T1000 (cell line): ENCODE results near the gene TIGD4.
"Not testable (repeated sequence)": the region's sequence is repeated elsewhere in the genome, so short reads cannot be mapped to it uniquely, and the experiment has no call there.

Source experiments
- DNase-seq: peaks from one replicate; lab custom pipeline; 2025; ENCODE audit warnings: mixed read lengths; lab: John Stamatoyannopoulos, UW

The TIGD4 gene

DNA sequence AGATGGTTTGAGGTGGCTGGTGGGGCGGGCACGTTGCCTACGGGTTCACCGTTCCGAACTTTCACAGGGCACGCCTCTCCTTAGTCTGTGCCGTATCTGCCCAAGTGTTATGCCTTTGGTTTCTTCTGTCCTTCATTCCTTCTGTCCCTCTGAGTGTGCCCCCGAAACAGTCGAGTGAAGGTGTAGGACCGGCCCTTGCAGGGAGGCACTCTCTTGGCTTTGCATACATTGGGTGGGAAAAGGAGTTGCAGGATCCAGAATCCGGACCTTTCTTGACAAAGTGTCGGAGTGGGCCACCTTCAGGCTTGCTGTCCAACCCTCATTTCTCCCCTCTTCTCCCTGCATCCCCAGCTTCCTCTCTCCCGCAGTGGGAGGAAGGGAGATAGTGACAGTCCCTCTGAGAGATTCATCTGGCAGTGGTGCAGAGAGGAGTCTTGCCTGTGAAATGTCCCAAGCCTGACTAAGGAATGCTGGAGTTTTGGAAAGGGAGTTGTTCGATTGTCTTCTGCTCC, 793 bp upstream of the TIGD4 start:
- DNase-seq, result no peak

DNA sequence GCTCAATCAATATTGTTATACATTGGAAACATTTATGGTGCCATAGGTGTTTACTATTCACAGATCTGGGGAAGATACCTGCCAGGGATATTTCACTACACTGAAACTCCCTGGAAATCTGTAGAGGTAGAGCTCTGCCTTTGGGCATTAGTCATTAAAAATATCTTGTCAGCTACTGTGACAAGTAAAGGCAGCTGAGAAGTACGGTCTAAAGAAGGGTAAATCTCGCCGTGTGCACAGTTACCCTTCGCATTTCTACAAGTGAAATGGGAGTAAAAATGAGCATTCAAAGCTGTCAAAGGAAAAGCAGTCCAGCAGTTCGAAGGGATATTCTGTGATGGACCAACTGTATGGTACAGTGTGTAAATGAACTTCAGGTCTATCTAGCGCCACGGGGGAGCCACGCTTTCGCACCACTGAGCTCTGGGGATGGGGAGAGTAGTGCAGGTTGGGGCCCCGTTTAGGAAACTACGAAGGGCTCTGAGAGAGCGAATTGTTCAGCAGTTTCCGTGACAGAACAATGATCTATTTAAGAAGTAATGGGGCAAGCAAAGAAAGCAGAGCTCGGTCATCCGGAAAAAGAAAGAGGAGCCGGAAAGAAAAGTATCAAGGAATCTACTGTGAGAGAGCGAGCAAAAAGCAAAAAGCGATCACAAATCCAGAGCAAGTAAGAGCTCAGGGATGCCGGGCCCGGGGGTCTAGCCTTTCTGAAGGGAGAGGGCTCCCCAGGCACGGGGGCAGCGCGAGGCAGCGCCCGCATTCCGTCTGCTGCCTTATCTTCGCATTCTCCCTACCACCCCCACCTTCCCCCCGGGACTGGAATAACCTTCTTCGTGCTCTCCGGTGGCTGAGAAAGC, 646 bp downstream of the TIGD4 start:
- DNase-seq, result no peak

DNA sequence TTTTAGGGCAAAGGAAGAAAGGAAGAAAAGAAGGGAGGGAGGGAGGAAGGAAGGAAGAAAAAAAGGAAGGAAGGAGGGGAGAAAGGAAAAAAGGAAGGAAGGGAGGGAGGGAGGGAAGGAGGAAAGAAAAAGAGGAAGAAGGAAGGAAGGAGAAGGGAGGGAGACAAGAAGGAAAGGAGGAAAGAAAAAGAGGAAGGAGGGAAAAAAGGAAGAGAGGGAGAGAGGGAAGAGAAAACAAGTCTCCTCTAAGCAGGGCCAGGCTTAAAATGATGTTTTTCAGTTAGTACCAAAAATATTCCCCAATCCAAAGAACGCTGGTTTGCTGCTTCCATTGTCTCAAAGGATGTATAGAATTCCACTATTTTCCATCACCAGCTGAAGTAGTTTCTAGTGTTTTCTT, 2.0 kb downstream of the TIGD4 start:
- DNase-seq, result no peak

DNA sequence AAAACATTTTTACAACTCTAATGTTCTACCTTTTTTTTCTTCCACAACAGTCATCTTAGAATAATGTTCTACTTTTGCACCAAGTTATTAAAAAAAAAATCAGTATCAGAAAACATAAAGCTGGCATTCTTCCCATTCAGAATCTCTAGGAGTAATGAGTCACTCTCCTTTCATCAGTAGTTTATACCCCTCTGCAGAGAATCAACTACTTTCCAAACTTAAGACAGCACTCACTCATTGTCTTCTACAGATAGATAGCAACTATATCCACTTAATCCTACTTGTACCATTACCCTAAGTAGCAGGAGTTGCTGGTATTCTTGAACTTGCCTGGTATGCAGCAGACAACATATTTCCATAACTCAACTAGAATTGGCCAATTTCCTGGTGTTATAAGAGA, 3.2 kb downstream of the TIGD4 start:
- no peak for DNase-seq

DNA sequence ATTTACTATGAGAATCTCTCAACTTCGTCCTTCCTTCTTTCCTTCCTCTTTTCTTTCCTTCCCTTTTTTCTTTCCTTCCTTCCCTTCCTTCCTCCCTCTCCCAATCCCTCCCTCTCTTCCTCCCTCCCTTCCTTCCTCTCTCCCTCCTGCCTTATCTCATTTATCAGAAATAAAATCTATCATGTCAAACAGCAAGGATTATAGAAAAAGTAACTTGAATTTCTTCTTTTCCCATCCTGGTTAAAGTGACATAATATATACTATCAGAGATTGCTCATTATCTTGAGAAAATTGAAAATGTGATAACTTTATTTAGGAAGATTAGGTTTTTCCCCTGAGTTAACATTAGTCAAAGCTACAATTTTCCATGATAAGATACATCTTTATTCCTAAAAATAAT, 5.6 kb downstream of the TIGD4 start:
- no peak for DNase-seq

DNA sequence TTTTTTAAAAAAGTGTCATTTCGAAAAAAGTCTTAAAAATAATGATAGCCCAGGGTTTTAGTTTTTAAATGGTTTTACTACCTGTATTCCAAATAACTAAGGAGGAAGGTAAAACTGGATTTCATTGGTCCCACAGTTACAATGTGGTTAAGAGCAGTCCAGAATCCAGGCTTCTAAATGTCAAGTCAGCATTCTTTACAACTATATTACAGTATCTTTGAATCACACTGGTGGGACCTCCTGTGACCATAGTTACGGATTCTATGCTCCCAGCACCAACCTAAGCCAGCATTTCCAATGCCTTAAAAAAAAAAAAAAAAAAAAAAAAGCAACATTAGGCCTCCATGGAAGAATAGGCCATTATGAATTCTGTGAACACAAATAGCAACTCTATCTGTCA, 6.2 kb downstream of the TIGD4 start:
- DNase-seq, result no peak

DNA sequence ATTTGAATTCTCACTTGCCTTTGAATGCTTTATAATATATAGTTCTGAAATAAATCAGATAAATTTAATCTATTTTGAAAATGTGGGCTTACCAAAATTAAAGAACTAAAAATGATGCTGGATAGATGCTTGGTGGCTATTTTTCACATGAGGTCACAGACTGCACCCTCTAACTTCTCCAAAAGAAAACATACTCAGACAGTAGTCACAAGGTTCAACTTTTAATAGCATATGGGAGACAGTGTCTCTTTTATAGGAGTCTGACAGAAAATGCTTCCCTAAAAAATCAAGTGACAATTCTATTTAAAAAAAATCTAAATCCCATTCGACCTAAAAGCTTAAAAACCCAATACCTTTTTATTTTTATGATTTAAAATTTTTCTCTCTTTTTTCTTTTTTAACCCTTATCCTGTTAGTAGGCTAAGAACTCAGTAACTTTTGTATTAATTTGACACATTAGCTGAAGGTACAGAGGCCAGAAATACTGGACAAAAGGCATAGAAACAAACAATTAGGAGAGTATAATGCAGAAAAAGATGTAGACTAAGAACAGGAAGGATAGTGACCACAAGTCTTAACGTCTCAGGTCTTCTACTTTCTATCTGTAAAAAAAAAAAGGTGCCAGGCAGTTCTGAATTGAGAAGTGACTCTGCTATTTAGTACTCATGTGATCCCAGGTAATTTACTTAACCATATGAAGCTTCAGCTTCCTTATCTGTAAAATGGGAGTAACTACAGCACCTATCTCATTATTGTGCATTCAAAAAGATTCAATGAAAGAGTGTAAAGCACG, 7.6 kb downstream of the TIGD4 start:
- DNase-seq, result no peak

DNA sequence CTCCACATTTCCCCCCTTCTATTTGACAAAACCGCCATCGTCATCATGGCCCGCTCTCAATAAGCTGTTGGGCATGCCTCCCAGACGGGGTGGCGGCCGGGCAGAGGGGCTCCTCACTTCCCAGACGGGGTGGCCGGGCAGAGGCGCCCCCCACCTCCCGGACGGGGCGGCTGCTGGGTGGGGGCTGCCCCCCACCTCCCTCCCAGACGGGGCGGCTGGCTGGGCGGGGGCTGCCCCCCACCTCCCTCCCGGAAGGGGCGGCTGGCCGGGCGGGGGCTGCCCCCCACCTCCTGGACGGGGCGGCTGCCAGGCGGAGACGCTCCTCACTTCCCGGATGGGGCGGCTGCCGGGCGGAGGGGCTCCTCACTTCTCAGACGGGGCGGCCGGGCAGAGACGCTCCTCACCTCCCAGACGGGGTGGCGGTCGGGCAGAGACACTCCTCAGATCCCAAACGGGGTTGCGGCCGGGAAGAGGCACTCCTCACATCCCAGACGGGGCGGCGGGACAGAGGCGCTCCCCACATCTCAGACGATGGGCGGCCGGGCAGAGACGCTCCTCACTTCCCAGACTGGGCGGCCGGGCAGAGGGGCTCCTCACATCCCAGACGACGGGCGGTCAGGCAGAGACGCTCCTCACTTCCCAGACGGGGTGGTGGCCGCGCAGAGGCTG, 14.3 kb downstream of the TIGD4 start:
- not testable (repeated sequence) for DNase-seq

DNA sequence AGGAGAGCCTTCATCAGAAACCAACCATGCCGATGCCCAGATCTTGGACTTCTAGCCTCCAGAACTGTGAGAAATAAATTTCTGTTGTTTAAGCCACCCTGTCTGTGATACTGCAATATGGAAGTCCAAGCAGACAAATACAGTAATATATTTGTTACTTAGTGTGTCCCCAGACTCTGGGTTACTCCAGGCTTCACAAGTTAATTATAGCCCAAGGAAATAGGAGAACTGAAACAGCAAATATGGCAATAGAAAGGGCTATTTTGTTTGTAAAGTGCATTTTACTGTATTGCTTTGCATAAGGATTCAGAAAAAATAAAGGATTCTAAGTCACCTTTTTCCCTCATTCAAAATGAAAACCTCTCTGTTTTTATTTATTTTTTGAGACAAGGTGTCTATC, 15.7 kb downstream of the TIGD4 start:
- no peak for DNase-seq

DNA sequence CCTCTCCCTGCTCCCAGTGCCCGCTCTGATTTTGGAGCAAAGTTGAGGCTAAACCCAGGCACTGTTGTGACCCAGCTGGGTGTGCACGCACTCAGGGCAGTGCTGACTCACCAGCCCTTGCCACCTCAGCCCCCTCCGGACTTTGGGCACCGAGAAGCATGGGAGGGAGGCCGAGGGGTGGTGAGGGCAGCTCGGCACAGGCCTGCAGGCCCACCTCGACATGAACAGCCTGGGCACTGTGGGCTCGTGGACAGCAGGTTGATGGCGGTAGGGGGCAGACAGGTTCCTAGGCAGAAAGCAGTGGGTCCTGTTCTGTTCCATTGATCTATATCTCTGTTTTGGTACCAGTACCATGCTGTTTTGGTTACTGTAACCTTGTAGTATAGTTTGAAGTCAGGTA, 30.9 kb downstream of the TIGD4 start:
- no peak for DNase-seq

DNA sequence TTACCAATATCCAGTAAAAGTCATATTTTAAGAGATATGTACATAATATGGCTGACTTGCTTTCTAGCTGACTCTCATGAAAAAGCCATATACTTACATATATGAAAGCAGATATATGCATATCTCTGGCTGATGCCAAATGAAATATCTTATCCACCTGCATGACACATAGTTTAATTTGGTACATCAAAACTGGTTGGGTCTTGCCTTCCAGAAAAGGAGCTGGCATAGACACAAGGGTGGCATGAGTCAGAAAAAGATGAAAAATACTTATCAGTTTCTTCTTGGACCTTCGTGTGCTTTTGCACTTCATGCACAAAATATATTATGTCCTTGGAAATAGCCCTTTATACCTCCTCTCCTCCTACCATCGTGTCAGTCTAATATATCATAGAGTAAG, 32.1 kb downstream of the TIGD4 start:
- DNase-seq, result no peak

DNA sequence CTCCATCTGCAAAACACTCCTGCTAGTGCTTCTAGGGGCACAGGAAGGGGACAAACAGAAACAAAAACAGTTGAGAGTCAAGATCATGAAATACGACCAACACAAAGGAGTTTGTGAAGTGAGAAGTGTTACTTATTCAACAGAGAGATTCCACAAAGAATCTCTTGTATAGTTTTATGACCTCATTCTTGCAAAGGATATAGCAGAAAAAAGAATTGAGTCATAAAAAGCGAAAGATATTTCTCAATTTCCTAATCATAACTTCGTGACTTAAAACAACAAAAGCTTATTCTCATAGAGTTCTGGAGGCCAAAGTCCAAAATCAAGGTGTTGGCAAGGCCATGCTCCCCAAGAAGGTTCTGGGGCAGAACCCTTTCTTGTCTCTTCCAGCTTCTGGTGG, 40.7 kb downstream of the TIGD4 start:
- DNase-seq, result no peak

DNA sequence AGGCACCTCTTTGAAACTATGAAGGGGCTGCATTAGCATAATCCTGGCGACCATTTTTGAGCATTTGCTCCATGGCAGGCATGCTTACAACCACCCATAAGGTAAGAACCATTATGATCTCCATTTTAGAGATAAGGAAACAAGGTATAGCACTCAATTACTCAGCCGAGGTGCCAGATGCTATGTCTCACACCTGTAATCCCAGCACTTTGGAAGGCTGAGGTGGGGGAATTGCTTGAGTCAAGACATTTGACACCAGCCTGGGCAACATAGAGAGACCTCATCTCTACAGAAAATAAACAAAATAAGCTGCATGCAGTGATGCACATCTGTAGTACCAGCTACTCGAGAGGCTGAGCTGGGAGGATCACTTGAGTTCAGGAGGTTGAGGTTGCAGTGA, 43.6 kb downstream of the TIGD4 start:
- DNase-seq, result no peak

DNA sequence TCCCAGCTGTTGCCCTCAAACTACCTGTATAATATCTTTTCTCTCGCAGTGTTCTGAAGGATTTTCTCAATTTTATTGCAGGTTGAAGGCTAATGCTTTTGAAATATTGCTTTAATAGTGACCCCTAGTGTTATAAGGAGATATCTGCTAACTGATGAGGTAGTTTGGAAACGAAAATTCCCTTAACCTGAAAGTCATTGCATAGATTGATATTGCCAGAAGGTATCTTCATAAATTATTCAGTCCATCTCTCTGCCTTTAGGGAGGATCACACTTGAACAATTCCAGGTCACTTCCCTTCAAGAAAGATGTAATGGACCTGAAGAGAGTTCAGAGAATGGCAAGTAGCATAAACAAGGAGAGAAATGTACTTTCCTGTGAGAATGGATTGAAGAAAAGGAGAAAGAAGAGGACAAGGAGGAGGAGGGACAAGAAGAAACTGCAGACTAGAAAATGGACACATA, 44.1 kb downstream of the TIGD4 start:
- no peak for DNase-seq

DNA sequence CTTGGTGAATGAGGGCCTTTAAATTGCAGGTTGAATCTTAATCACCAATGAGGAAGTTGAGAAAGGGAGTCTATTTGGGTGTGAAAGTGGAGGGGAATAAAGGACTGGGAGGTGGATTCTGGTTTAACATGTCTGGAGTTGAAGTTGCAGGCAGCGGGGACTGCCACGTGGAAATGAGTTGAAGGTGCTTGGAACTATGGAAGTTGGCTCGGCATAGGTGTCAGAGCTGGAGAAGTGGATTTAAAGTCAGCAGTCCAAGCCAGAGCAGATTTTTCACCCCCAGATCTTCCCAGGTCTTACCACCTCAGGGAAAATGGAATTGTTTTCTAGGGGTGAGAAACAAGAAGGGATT, 44.9 kb downstream of the TIGD4 start:
- DNase-seq, result no peak

DNA sequence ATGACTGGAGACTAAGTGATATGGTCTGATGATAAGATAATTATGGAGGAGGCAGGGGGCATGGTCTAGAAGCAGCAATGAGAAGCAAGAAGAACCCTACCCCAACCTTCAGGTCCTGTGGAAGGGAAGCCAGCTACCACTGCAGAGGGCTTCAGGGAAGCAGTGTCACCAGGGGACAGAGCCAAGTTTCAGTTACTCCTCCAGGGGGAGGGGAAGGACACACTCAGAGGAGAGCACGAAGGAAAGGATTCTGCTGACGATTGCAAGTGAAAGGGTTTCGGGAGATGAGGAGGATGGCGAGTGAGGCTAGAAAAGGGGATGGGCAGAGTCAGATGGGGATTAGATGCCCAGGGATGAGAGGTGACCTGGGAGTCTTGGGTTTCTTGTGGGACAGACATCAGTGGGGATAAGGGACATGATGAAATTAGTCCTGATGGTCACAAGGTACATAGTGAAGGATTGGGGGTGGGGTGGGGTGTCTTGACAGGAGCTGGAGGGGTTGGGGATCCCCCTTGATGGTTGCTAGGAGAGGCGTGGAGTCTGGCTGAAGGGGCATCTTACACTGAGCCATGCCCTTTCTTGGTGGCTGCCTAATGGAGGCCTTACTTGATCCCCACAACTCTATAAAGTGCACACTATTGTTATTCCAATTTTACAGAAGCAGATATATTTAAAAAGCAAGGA, 45.4 kb downstream of the TIGD4 start:
- no peak for DNase-seq

DNA sequence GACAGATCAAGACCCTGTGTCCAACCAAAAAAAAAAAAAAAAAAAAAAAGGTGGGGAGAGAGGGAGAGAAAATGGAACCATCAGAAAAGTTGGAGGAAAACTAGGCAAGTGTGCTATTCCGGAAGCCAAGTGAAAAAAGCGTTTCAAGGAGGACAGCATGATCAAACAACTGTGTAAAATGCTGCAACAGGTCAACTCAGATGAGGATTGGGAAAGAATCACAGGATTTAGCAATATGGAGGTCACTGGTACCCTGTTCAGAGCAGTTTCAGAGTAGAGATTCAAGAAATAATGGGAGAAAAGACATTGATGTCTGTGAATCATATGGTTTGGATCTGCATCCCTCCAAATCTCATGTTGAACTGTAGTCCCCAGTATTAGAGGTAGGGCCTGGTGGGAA, 47.5 kb downstream of the TIGD4 start:
- DNase-seq, result no peak

DNA sequence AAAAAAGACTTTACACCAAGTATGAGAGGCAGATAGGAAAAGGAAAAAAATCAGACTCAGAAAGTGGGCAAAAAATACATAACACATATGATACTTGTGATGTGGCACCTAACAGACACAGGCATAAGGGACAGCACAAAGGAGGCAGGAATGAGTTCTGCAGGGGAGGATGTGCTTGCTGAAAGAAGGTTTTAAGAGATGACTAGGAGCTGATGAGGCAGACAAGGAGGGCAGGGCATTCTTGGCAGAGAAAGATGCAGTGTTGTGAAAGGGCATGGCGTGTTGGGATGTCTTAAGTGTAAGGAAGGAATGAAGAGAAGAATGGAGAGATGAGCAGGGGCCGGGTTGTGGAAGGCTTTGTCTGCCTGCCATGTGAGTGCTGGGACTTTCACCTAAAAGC, 50.1 kb downstream of the TIGD4 start:
- no peak for DNase-seq

DNA sequence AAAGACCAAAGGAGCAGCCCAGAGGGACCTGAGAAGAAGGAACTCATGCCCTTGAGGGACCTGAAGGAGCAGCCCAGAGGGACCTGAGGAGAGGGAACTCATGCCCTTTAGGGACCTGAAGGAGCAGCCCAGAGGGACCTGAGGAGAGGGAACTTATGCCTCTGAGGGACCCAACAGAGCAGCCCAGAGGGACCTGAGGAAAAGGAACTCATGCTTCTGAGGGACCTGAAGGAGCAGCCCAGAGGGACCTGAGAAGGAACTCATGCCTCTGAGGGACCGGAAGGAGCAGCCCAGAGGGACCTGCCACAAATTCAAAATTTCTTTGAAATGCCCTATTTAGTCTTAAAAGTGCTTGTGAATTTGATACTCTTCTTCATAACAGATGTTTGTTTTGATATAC, 51.2 kb downstream of the TIGD4 start:
- DNase-seq, result no peak

DNA sequence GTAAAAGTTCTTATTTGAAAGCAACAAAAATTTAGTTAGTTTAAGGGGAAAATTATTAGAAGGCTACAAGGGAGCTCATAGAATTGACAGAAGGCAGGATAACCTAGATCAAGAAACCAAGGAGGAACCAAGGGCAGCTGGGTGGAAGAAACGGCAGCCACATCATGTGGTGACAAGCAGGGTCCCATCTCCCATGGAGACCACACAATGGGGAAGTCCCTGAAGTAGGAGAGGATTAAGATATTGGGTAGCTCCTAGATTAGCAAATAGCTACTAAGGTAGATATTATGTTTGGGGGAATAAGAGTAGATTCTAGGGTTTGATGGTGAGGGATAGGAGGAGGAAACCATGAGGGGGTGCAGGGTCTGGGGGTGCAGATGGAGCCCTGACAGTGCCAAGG, 51.7 kb downstream of the TIGD4 start:
- no peak for DNase-seq

DNA sequence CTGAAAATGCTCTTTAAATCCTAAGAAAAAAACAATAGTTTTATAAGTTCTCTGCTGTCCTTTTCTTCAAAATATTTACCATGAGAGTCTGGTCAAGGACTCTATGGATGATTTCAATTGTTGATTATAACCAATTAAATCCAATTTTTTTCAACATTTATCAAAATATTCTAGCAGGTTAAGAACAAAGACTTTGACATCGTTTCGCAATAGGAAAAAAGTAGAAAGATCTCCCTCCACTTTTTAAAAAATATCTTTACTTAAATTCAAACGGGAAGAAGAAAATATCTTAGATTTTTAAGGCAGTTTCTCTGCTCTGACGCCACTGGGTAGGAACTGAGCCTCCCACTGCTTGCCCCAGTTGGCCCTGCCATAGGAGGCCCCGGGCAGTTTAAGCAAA, 55.0 kb downstream of the TIGD4 start:
- DNase-seq, result no peak

DNA sequence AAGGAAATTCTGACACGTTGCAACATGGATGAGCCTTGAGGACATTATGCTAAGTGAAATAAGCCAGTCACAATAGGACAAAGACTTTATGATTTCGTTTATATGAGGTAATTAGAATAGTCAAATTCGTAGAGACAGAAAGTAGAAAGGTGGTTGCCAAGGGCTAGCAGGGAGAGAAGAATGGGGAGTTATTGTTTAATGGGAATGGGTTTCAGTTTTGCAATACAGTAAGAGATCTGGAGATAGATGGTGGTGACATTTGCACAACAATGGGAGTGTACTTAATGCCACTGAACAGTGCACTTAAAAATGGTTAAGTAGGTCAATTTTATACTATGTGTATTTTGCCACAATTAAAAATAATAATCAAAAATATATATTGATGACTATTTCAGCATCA, 56.3 kb downstream of the TIGD4 start:
- DNase-seq, result no peak
